ENCODE results near the gene OGFR. TPM values are rescaled to one million over a fixed set of nuclear protein-coding genes. Genes with fewer than 3 reads are reported as not detected.

Gene OGFR
- total RNA-seq, 1 experiment from 2014 or later = 73.6 TPM

DNA sequence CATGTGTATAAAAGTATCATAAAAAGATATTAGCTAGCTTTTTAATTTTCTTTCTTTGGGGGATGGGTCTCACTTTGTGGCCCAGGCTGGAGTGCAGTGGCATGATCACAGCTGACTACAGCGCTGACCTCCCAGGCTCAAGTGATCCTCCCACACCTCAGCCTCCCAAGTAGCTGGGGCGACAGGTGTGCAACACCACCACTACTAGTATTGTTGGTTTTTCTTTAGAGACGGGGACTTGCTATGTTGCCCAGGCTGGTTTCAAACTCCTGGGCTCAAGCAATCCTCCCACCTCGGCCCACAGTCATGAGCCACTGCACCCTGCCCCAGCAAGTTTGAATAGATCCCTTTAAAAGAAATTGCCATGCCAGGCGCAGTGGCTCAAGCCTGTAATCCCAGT, 50.5 kb downstream of the OGFR start:
- no peak overlapping the region for H3K4me3 ChIP-seq (replicated peaks in 1 of 2; ENCODE audit: low read depth in 1 of 2, low read length in 2 of 2)
- RAD21 ChIA-PET (ENCODE audit: low non-redundant PET in 1 of 2, low total read pairs in 2 of 2, uncharacterized antibody in 2 of 2, unreplicated experiment in 2 of 2) = no interaction called here
- no peaks in the 10 kb centered on the region for H3K27me3 ChIP-seq (ENCODE audit: insufficient read depth, low read length)
- H2AFZ ChIP-seq (ENCODE audit: low read depth, low read length, poor library complexity, severe bottlenecking) = no peak overlapping the region
- intact Hi-C loops (cut with micrococcal nuclease) = no loop called here
- POLR2A ChIA-PET = no interaction called here
- H3K4me1 ChIP-seq (ENCODE audit: control insufficient read depth in 1 of 2, insufficient read depth in 2 of 2, low read length in 2 of 2) = peaks cover 4 to 6% of the 10 kb centered on the region in 2 experiments; a peak in 3 of 4 replicates
- TF ChIP-seq SRF (IDR thresholded peaks at IDR 0.05; ENCODE audit: low read depth) (no peak), JUND (IDR thresholded peaks at IDR 0.05) (no peak)
- H3K27ac ChIP-seq (ENCODE audit: low read depth, low read length) = no peak overlapping the region
- H3K36me3 ChIP-seq (ENCODE audit: control insufficient read depth in 1 of 2, insufficient read depth in 2 of 2, low read length in 2 of 2) = peaks cover 23 to 44% of the 10 kb centered on the region in 2 experiments; a peak in 3 of 4 replicates
- ATAC-seq (no peak), DNase-seq (ENCODE audit: low read depth, low spot score) (no peak)
- H3K79me2 ChIP-seq (ENCODE audit: insufficient read depth, low read length) = peaks cover 28% of the 10 kb centered on the region
- no peaks in the 10 kb centered on the region for H3K9me3 ChIP-seq (ENCODE audit: control insufficient read depth in 1 of 2, insufficient read depth in 1 of 2, low read depth in 1 of 2, low read length in 2 of 2)
- BruUV-seq (replicated peaks) = no TSS peak
- no peaks in the 10 kb centered on the region for H3K9me2 ChIP-seq (ENCODE audit: insufficient read depth)
- CTCF ChIA-PET = interaction anchor here (1.1 kb wide), 1 partner anchor 32 kb away, joined by 4 read pairs; no protein-coding TSS in a partner anchor
- no peak overlapping the region for H3K9ac ChIP-seq (ENCODE audit: low read length)
- no peak overlapping the region for H3K4me2 ChIP-seq (ENCODE audit: low read length)
- H4K20me1 ChIP-seq (ENCODE audit: insufficient read depth) = peaks cover 4% of the 10 kb centered on the region; the same call in 1 of the 2 replicates

DNA sequence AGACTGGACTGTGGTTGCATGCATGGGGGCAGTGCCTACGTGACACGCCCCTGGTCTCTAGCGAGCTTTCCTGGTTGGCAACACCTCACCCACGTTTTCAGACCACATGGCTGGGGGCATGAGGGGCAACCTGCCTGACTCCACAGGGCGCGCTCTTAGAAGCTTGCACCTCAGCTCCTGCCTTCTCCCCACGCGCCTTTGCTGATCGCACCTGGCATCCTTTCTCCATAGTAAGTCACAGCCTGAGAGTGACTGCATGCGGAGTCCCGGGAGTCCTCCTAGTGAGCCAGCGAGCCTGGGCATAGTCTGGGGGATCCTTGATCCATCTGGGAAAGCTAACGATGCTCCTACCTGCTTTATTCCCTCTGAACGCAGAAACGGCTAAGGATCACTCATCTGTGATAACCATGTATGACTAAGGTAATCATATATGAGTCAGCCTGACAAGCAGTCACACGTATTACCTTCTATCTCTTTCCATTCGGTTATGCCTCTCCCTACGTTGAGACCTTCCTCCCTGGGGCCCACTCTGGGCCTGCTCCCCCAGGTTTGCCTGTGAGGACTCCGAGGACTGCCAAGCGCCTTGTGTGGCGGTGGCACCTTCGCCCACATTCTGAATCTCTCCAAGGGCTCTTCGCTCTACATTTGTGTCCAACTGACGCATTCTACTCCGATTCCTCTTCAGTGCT, 52.4 kb downstream of the OGFR start:
- Histone ChIP-seq H3K9ac (ENCODE audit: low read length) (no peak overlapping the region), H3K9me2 (ENCODE audit: insufficient read depth) (no peaks in the 10 kb centered on the region), H3K4me2 (ENCODE audit: low read length) (no peak overlapping the region), H2AFZ (ENCODE audit: low read depth, low read length, poor library complexity, severe bottlenecking) (no peak overlapping the region), H3K4me1 (ENCODE audit: control insufficient read depth in 1 of 2, insufficient read depth in 2 of 2, low read length in 2 of 2) (peaks cover 7 to 14% of the 10 kb centered on the region in 2 experiments; a peak in 3 of 4 replicates), H3K36me3 (ENCODE audit: control insufficient read depth in 1 of 2, insufficient read depth in 2 of 2, low read length in 2 of 2) (peaks cover 16 to 40% of the 10 kb centered on the region in 2 experiments; a peak in 3 of 4 replicates), H4K20me1 (ENCODE audit: insufficient read depth) (peaks cover 9% of the 10 kb centered on the region; the same call in 1 of the 2 replicates), H3K4me3 (replicated peaks in 1 of 2; ENCODE audit: low read depth in 1 of 2, low read length in 2 of 2) (no peak overlapping the region), H3K27ac (ENCODE audit: low read depth, low read length) (no peak overlapping the region), H3K9me3 (ENCODE audit: control insufficient read depth in 1 of 2, insufficient read depth in 1 of 2, low read depth in 1 of 2, low read length in 2 of 2) (no peaks in the 10 kb centered on the region), H3K79me2 (ENCODE audit: insufficient read depth, low read length) (peaks cover 34% of the 10 kb centered on the region), H3K27me3 (ENCODE audit: insufficient read depth, low read length) (no peaks in the 10 kb centered on the region)
- BruUV-seq (replicated peaks) = no TSS peak
- ChIA-PET CTCF (interaction anchor here (1.0 kb wide), 1 partner anchor 10 kb away, joined by 4 read pairs; no protein-coding TSS in a partner anchor), POLR2A (no interaction called here), RAD21 (ENCODE audit: low non-redundant PET in 1 of 2, low total read pairs in 2 of 2, uncharacterized antibody in 2 of 2, unreplicated experiment in 2 of 2) (no interaction called here)
- no peak for TF ChIP-seq YY1 (IDR thresholded peaks at IDR 0.05; ENCODE audit: extremely low read depth, insufficient replicate concordance, low read depth, low read length)
- no peak for TF ChIP-seq ZNF274 (IDR thresholded peaks at IDR 0.05; ENCODE audit: low read depth, low read length)
- TF ChIP-seq, protein P1, sequence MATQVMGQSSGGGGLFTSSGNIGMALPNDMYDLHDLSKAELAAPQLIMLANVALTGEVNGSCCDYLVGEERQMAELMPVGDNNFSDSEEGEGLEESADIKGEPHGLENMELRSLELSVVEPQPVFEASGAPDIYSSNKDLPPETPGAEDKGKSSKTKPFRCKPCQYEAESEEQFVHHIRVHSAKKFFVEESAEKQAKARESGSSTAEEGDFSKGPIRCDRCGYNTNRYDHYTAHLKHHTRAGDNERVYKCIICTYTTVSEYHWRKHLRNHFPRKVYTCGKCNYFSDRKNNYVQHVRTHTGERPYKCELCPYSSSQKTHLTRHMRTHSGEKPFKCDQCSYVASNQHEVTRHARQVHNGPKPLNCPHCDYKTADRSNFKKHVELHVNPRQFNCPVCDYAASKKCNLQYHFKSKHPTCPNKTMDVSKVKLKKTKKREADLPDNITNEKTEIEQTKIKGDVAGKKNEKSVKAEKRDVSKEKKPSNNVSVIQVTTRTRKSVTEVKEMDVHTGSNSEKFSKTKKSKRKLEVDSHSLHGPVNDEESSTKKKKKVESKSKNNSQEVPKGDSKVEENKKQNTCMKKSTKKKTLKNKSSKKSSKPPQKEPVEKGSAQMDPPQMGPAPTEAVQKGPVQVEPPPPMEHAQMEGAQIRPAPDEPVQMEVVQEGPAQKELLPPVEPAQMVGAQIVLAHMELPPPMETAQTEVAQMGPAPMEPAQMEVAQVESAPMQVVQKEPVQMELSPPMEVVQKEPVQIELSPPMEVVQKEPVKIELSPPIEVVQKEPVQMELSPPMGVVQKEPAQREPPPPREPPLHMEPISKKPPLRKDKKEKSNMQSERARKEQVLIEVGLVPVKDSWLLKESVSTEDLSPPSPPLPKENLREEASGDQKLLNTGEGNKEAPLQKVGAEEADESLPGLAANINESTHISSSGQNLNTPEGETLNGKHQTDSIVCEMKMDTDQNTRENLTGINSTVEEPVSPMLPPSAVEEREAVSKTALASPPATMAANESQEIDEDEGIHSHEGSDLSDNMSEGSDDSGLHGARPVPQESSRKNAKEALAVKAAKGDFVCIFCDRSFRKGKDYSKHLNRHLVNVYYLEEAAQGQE (IDR thresholded peaks at IDR 0.05; ENCODE audit: low read depth) = no peak
- 0 out of 2 replicates have a peak, but pooled peaks have one; percentile 18 for TF ChIP-seq POLR2AphosphoS5 (IDR thresholded peaks at IDR 0.05; ENCODE audit: low read depth, low read length)
- TF ChIP-seq, protein P2, sequence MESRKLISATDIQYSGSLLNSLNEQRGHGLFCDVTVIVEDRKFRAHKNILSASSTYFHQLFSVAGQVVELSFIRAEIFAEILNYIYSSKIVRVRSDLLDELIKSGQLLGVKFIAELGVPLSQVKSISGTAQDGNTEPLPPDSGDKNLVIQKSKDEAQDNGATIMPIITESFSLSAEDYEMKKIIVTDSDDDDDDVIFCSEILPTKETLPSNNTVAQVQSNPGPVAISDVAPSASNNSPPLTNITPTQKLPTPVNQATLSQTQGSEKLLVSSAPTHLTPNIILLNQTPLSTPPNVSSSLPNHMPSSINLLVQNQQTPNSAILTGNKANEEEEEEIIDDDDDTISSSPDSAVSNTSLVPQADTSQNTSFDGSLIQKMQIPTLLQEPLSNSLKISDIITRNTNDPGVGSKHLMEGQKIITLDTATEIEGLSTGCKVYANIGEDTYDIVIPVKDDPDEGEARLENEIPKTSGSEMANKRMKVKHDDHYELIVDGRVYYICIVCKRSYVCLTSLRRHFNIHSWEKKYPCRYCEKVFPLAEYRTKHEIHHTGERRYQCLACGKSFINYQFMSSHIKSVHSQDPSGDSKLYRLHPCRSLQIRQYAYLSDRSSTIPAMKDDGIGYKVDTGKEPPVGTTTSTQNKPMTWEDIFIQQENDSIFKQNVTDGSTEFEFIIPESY (IDR thresholded peaks at IDR 0.05; ENCODE audit: extremely low read depth, insufficient replicate concordance, low read length) = no peak
- no peak for TF ChIP-seq EZH2 (IDR thresholded peaks at IDR 0.05)
- ATAC-seq = no peak
- DNase-seq (ENCODE audit: low read depth, low spot score) = no peak
- intact Hi-C loops (cut with micrococcal nuclease) = no loop called here

Data from HCT116 (cell line).